ENCODE results near the gene FCN2.

Gene FCN2

GRCh38 chr9:134869554-134870300 is 10.9 kb upstream of the FCN2 start:
- DNase-seq = no peak

GRCh38 chr9:134870301-134870694 is 10.3 kb upstream of the FCN2 start:
- DNase-seq = no peak

GRCh38 chr9:134870746-134871662 is 9.6 kb upstream of the FCN2 start:
- no peak for DNase-seq

- DNase-seq = no peak
Observed at GRCh38 chr9:134871697-134872340, 8.8 kb upstream of the FCN2 start.

GRCh38 chr9:134872482-134873231 is 8.0 kb upstream of the FCN2 start:
- no peak for DNase-seq

GRCh38 chr9:134875371-134875770 is 5.2 kb upstream of the FCN2 start:
- DNase-seq = no peak

GRCh38 chr9:134877541-134877940 is 3.1 kb upstream of the FCN2 start:
- no peak for DNase-seq

GRCh38 chr9:134879664-134880483 is 736 bp upstream of the FCN2 start:
- DNase-seq = no peak

- DNase-seq = no peak
Observed at GRCh38 chr9:134881313-134881670, 682 bp downstream of the FCN2 start.

GRCh38 chr9:134882204-134882785 is 1.7 kb downstream of the FCN2 start:
- DNase-seq = no peak

- DNase-seq = no peak
Observed at GRCh38 chr9:134883040-134883782, 2.6 kb downstream of the FCN2 start.

GRCh38 chr9:134884492-134884891 is 3.9 kb downstream of the FCN2 start:
- DNase-seq = no peak

GRCh38 chr9:134885001-134885678 is 4.5 kb downstream of the FCN2 start:
- DNase-seq = no peak

- no peak for DNase-seq
Observed at GRCh38 chr9:134885679-134886412, 5.2 kb downstream of the FCN2 start.

- DNase-seq = no peak
Observed at GRCh38 chr9:134886413-134886913, 5.9 kb downstream of the FCN2 start.

- no peak for DNase-seq
Observed at GRCh38 chr9:134887219-134887618, 6.6 kb downstream of the FCN2 start.

- DNase-seq = no peak
Observed at GRCh38 chr9:134887686-134888602, 7.3 kb downstream of the FCN2 start.

- no peak for DNase-seq
Observed at GRCh38 chr9:134888603-134889190, 8.1 kb downstream of the FCN2 start.

Data from stimulated activated CD4-positive, alpha-beta T cell treated with anti-CD3 and anti-CD28 coated beads, Interleukin-4, amount 100 ng/mL, for 1 hour (primary cell).